CD14-positive monocyte (primary cell): Measurements from ENCODE around the gene UBXN4. TPM values are rescaled to one million over a fixed set of nuclear protein-coding genes. Genes with fewer than 3 reads are reported as not detected.
A peak's percentile ranks its signal among the peaks of the same experiment; 100 is the strongest.

ENCODE experiments used
- DNase-seq, 3 donors: peaks; one replicate each; pipeline ENCODE4 v3.0.0-alpha.2; 2011 to 2022
- H2AFZ ChIP-seq: 2 replicates; pipeline ENCODE4 v1.6.0; 2012; ENCODE audit warnings: mild to moderate bottlenecking, low read depth, low read length, inconsistent platforms; ENCODE audit not compliant: insufficient read depth, poor library complexity, severe bottlenecking
- H3K27ac ChIP-seq, 2 donors: 1 replicate in 1 of 2; 2 replicates in 1 of 2; pipeline ENCODE4 v1.5.1; 2012 to 2013; ENCODE audit warnings: low read length in 2 of 2, control low read depth in 1 of 2, inconsistent platforms in 1 of 2, low read depth in 1 of 2, mild to moderate bottlenecking in 1 of 2
- H3K27me3 ChIP-seq, 2 donors: one replicate each; pipeline versions ENCODE4 v1.6.0 to v1.6.1; 2011 to 2013; ENCODE audit warnings: low read length in 2 of 2; ENCODE audit not compliant: control insufficient read depth in 2 of 2, insufficient read depth in 2 of 2
- H3K36me3 ChIP-seq, 2 donors: replicated peaks in 1 of 2; 1 replicate in 1 of 2; 2 replicates in 1 of 2; pipeline versions ENCODE4 v1.5.1 to v1.6.1; 2012 to 2013; ENCODE audit warnings: low read length in 2 of 2, control low read depth in 1 of 2, inconsistent platforms in 1 of 2, mild to moderate bottlenecking in 1 of 2; ENCODE audit not compliant: insufficient read depth in 2 of 2, control insufficient read depth in 1 of 2
- H3K4me1 ChIP-seq, 2 donors: 1 replicate in 1 of 2; 2 replicates in 1 of 2; pipeline versions ENCODE4 v1.5.1 to v1.6.1; 2012 to 2013; ENCODE audit warnings: low read length in 2 of 2, control low read depth in 1 of 2, inconsistent platforms in 1 of 2, mild to moderate bottlenecking in 1 of 2, moderate library complexity in 1 of 2; ENCODE audit not compliant: insufficient read depth in 2 of 2, control insufficient read depth in 1 of 2
- H3K4me2 ChIP-seq: replicated peaks from 2 replicates; pipeline ENCODE3; 2012; ENCODE audit warnings: low read length, moderate library complexity, mild to moderate bottlenecking; ENCODE audit not compliant: poor library complexity, severe bottlenecking; ENCODE audit errors: extremely low read depth
- H3K4me3 ChIP-seq, 3 experiments: fragments of 200-600 bp in 1 of 3; sonication (generic) in 1 of 3; replicated peaks in 1 of 3; 1 replicate in 2 of 3; 2 replicates in 1 of 3; pipeline ENCODE4 v1.5.1; 2011 to 2013; ENCODE audit warnings: low read length in 3 of 3, mild to moderate bottlenecking in 3 of 3, control low read depth in 2 of 3, low read depth in 2 of 3, inconsistent platforms in 1 of 3, moderate library complexity in 1 of 3
- H3K79me2 ChIP-seq: 2 replicates; pipeline ENCODE4 v1.6.0; 2012; ENCODE audit warnings: mild to moderate bottlenecking, control low read depth, inconsistent platforms, low read length, moderate library complexity; ENCODE audit not compliant: insufficient read depth
- H3K9ac ChIP-seq: 2 replicates; pipeline ENCODE4 v1.6.0; 2017; ENCODE audit warnings: low read length, mild to moderate bottlenecking; ENCODE audit not compliant: insufficient read depth, poor library complexity, severe bottlenecking
- H3K9me3 ChIP-seq, 2 donors: replicated peaks in 1 of 2; 1 replicate in 1 of 2; 2 replicates in 1 of 2; pipeline versions ENCODE4 v1.5.1 to v1.6.1; 2012 to 2013; ENCODE audit warnings: low read length in 2 of 2, control low read depth in 1 of 2; ENCODE audit not compliant: control insufficient read depth in 1 of 2, insufficient read depth in 1 of 2
- H4K20me1 ChIP-seq: 2 replicates; pipeline ENCODE4 v1.6.0; 2012; ENCODE audit warnings: mild to moderate bottlenecking, low read length, control low read depth, moderate library complexity; ENCODE audit not compliant: insufficient read depth
- H3K27ac Mint-ChIP-seq, 7 donors: one replicate each; pipeline ENCODE4 v1.8.0; 2020; ENCODE audit warnings: mild to moderate bottlenecking in 7 of 7, mixed read lengths in 7 of 7, moderate library complexity in 6 of 7, inconsistent platforms in 2 of 7
- H3K27me3 Mint-ChIP-seq, 3 donors: one replicate each; pipeline ENCODE4 v1.8.0; 2021 to 2022; ENCODE audit warnings: low read depth in 3 of 3, mild to moderate bottlenecking in 3 of 3, mixed read lengths in 3 of 3, moderate library complexity in 3 of 3, inconsistent platforms in 1 of 3
- H3K36me3 Mint-ChIP-seq, 2 donors: one replicate each; pipeline ENCODE4 v1.8.0; 2020; ENCODE audit warnings: mixed read lengths in 2 of 2, inconsistent platforms in 1 of 2, mild to moderate bottlenecking in 1 of 2
- H3K4me1 Mint-ChIP-seq: one replicate; pipeline ENCODE4 v1.8.0; 2020; ENCODE audit warnings: mild to moderate bottlenecking, mixed read lengths
- H3K4me3 Mint-ChIP-seq, 2 donors: one replicate each; pipeline ENCODE4 v1.8.0; 2020; ENCODE audit warnings: mild to moderate bottlenecking in 2 of 2, mixed read lengths in 2 of 2, moderate library complexity in 1 of 2
- H3K9me3 Mint-ChIP-seq, 7 donors: one replicate each; pipeline ENCODE4 v1.8.0; 2020 to 2022; ENCODE audit warnings: mixed read lengths in 7 of 7, mild to moderate bottlenecking in 6 of 7, moderate library complexity in 6 of 7, inconsistent platforms in 2 of 7
- CTCF ChIP-seq: fragments of 200-600 bp; IDR thresholded peaks from one replicate; pipeline ENCODE4 v1.8.0; 2022; ENCODE audit warnings: antibody characterized with exemption, mild to moderate bottlenecking
- WGBS: methylation state at CpG from one replicate; pipeline ENCODE4 v1.1.5; 2013; ENCODE audit warnings: missing lambda C conversion rate; ENCODE audit not compliant: insufficient coverage; 5-methylcytosine and 5-hydroxymethylcytosine counted together
- intact Hi-C, 2 donors: fragments of 100-400 bp; cut with micrococcal nuclease; formaldehyde crosslinking; loops; one replicate each; pipeline versions ENCODE4 v1.15.0 to v1.15.1; 2023
- polyA plus RNA-seq, 3 donors: library from polyadenylated mRNA; depleted of rRNA in 1 of 3; unstranded in 2 of 3; stranded (reverse) in 1 of 3; fragments of 300-500 nt in 2 of 3; fragments of >200 nt in 1 of 3; fragmentation: Illumina TruSeq in 2 of 3; gene quantifications; 1 replicate in 2 of 3; 2 replicates in 1 of 3; pipeline ENCODE4 v1.2.3, GENCODE V29; 2012 to 2021

The UBXN4 gene
- polyA plus RNA-seq, 3 donors, result 53.8 to 107 (median 74.2) TPM

- Mint-ChIP-seq H3K36me3 (peaks cover 23 to 31% of the 10 kb centered on the region in 2 donors), H3K27me3 (no peaks in the 10 kb centered on the region), H3K27ac (peak overlapping the region in 2 of 7 donors; percentile 1 to 58), H3K4me1 (peaks cover 28% of the 10 kb centered on the region), H3K9me3 (peaks cover 0 to 3% (median 0%) of the 10 kb centered on the region in 7 donors), H3K4me3 (no peak overlapping the region)
- H3K79me2 ChIP-seq, result peaks cover 71% of the 10 kb centered on the region
- no peak overlapping the region for H3K4me3 ChIP-seq
- WGBS, result 100% methylated on average over 3 of the region's 5 CpGs
- no peak overlapping the region for H3K9ac ChIP-seq
- DNase-seq, result peak in 2 of 3 donors; percentile 3 to 42
- intact Hi-C loops, result loop anchor here in 1 of 2 donors (5.0 to 10.0 kb wide), 4 partner anchors 140 to 690 kb away; partner anchors contain the start of genes CXCR4, R3HDM1, RAB3GAP1 and ZRANB3
- H2AFZ ChIP-seq, result no peak overlapping the region
- no peak overlapping the region for H3K4me2 ChIP-seq
- peaks cover 10 to 18% of the 10 kb centered on the region in 2 donors for H3K4me1 ChIP-seq
- TF ChIP-seq CTCF, result peak; percentile 21
- peak overlapping the region in 1 of 2 donors; percentile 1 for H3K27ac ChIP-seq
- peaks cover 17 to 35% of the 10 kb centered on the region in 2 donors for H3K36me3 ChIP-seq
- H4K20me1 ChIP-seq, result peaks cover 32% of the 10 kb centered on the region
- no peaks in the 10 kb centered on the region for H3K27me3 ChIP-seq
- no peaks in the 10 kb centered on the region for H3K9me3 ChIP-seq
These were observed 3.2 kb downstream of the UBXN4 start for GRCh38 chr2:135744760-135745314.

GRCh38 chr2:135745545-135745944 is 3.9 kb downstream of the UBXN4 start:
- Histone ChIP-seq H3K9ac (no peak overlapping the region), H3K9me3 (no peaks in the 10 kb centered on the region), H2AFZ (no peak overlapping the region), H3K79me2 (peaks cover 77% of the 10 kb centered on the region), H4K20me1 (peaks cover 32% of the 10 kb centered on the region), H3K27ac (no peak overlapping the region), H3K4me1 (peaks cover 10 to 18% of the 10 kb centered on the region in 2 donors), H3K4me3 (no peak overlapping the region), H3K27me3 (no peaks in the 10 kb centered on the region), H3K36me3 (peaks cover 21 to 39% of the 10 kb centered on the region in 2 donors), H3K4me2 (no peak overlapping the region)
- Mint-ChIP-seq H3K36me3 (peaks cover 26 to 35% of the 10 kb centered on the region in 2 donors), H3K27ac (no peak overlapping the region), H3K4me3 (no peak overlapping the region), H3K4me1 (peaks cover 28% of the 10 kb centered on the region), H3K27me3 (no peaks in the 10 kb centered on the region), H3K9me3 (peaks cover 0 to 3% (median 0%) of the 10 kb centered on the region in 7 donors)
- intact Hi-C loops, result loop anchor here in 1 of 2 donors (10.0 kb wide), 3 partner anchors 139 to 691 kb away; partner anchors contain the start of genes CXCR4 and RAB3GAP1
- no CpG with 5 or more reads among the region's 4 CpGs for WGBS
- no peak for TF ChIP-seq CTCF
- no peak for DNase-seq
